Measurements from ENCODE around the gene GNPDA1. TPM values are rescaled to one million over a fixed set of nuclear protein-coding genes. Genes with fewer than 3 reads are reported as not detected.
A peak's percentile ranks its signal among the peaks of the same experiment; 100 is the strongest.

Gene GNPDA1
- total RNA-seq, 8 experiments from 2014 or later = 26.6 to 93.3 (median 35.9) TPM

- H3K27ac ChIP-seq = no peak overlapping the region
- WGBS, 10 experiments = 42 to 100% (median 61%) methylated on average over 1 to 8 of the region's 8 CpGs; no CpG with 5 or more reads in 1 of the 10 experiments
- H3K4me3 ChIP-seq = no peak overlapping the region
- in situ Hi-C loops (cut with MboI; ENCODE audit: low pct_unique_long_range_greater_than_20kb in 2 of 9, low sequenced_read_pairs in 9 of 9, unreplicated experiment in 9 of 9) = loop anchor here in 4 of 9 experiments (10.0 to 25.0 kb wide), 4 partner anchors 74 to 284 kb away; partner anchors contain the start of gene ARAP3 (in 1 of the 4)
- ATAC-seq (replicated peaks in 6 of 8) = peak in 3 of 8 experiments; percentile 31 to 85 (median 82)
- H3K4me1 ChIP-seq (replicated peaks in 1 of 2) = peaks cover 12 to 23% of the 10 kb centered on the region in 2 donors
Observed at GRCh38 chr5:141958546-141959172, 54.2 kb downstream of the GNPDA1 start.

- no peak within 1 kb of the TSS for H3K4me3 ChIP-seq
- H3K27ac ChIP-seq = no peak within 1 kb of the TSS
- peak in 2 of 8 experiments; percentile 19 to 37 for ATAC-seq (replicated peaks in 6 of 8)
- WGBS, 10 experiments = 14 to 60% (median 28%) methylated on average over 2 to 6 of the region's 7 CpGs; no CpG with 5 or more reads in 2 of the 10 experiments
- in situ Hi-C loops (cut with MboI; ENCODE audit: low pct_unique_long_range_greater_than_20kb in 2 of 9, low sequenced_read_pairs in 9 of 9, unreplicated experiment in 9 of 9) = loop anchor here in 4 of 9 experiments (10.0 to 25.0 kb wide), 4 partner anchors 73 to 283 kb away; partner anchors contain the start of gene ARAP3 (in 1 of the 4)
- peaks cover 8 to 18% of the 10 kb centered on the region in 2 donors for H3K4me1 ChIP-seq (replicated peaks in 1 of 2)
Observed at GRCh38 chr5:141958113-141958512, 54.7 kb downstream of the GNPDA1 start, which contains the start of gene PCDH12. TSS of gene PCDH12 (minus strand) at chr5:141958202. CDS start at chr5:141957851, 351 bp downstream.

GRCh38 chr5:141957367-141957996 is 55.3 kb downstream of the GNPDA1 start:
- Histone ChIP-seq H3K4me3 (no peak overlapping the region), H3K27ac (no peak overlapping the region), H3K4me1 (replicated peaks in 1 of 2) (peaks cover 8 to 11% of the 10 kb centered on the region in 2 donors)
- in situ Hi-C loops (cut with MboI; ENCODE audit: low pct_unique_long_range_greater_than_20kb in 2 of 9, low sequenced_read_pairs in 9 of 9, unreplicated experiment in 9 of 9) = loop anchor here in 4 of 9 experiments (10.0 to 25.0 kb wide), 4 partner anchors 73 to 283 kb away; partner anchors contain the start of gene ARAP3 (in 1 of the 4)
- no peak for ATAC-seq (replicated peaks in 6 of 8)
- WGBS, 10 experiments = 30 to 100% (median 87%) methylated on average over 2 to 11 of the region's 16 CpGs; no CpG with 5 or more reads in 4 of the 10 experiments

- 100% methylated on average over 1 to 2 of the region's 2 CpGs; no CpG with 5 or more reads in 6 of the 10 experiments for WGBS, 10 experiments
- Histone ChIP-seq H3K27ac (no peak overlapping the region), H3K4me1 (replicated peaks in 1 of 2) (peaks cover 2% of the 10 kb centered on the region in 2 donors), H3K4me3 (no peak overlapping the region)
- in situ Hi-C loops (cut with MboI; ENCODE audit: low pct_unique_long_range_greater_than_20kb in 2 of 9, low sequenced_read_pairs in 9 of 9, unreplicated experiment in 9 of 9) = loop anchor here in 4 of 9 experiments (10.0 to 25.0 kb wide), 4 partner anchors 69 to 279 kb away; partner anchors contain the start of gene ARAP3 (in 1 of the 4)
- no peak for ATAC-seq (replicated peaks in 6 of 8)
Observed at GRCh38 chr5:141954194-141954593, 58.6 kb downstream of the GNPDA1 start.

GRCh38 chr5:141952020-141952419 is 60.8 kb downstream of the GNPDA1 start:
- ATAC-seq (replicated peaks in 6 of 8) = peak in 1 of 8 experiments; percentile 17
- 79 to 100% (median 80%) methylated on average over 1 to 2 of the region's 2 CpGs; no CpG with 5 or more reads in 7 of the 10 experiments for WGBS, 10 experiments
- H3K4me1 ChIP-seq (replicated peaks in 1 of 2) = peaks cover 0 to 2% of the 10 kb centered on the region in 2 donors
- in situ Hi-C loops (cut with MboI; ENCODE audit: low pct_unique_long_range_greater_than_20kb in 2 of 9, low sequenced_read_pairs in 9 of 9, unreplicated experiment in 9 of 9) = loop anchor here in 4 of 9 experiments (10.0 to 25.0 kb wide), 4 partner anchors 67 to 277 kb away; partner anchors contain the start of gene ARAP3 (in 1 of the 4)
- H3K4me3 ChIP-seq = no peak overlapping the region
- no peak overlapping the region for H3K27ac ChIP-seq

- in situ Hi-C loops (cut with MboI; ENCODE audit: low pct_unique_long_range_greater_than_20kb in 2 of 9, low sequenced_read_pairs in 9 of 9, unreplicated experiment in 9 of 9) = loop anchor here in 4 of 9 experiments (10.0 to 25.0 kb wide), 4 partner anchors 67 to 277 kb away; partner anchors contain the start of gene ARAP3 (in 1 of the 4)
- H3K27ac ChIP-seq = no peak overlapping the region
- H3K4me3 ChIP-seq = no peak overlapping the region
- 0 to 75% (median 58%) methylated on average over 1 to 9 of the region's 9 CpGs; no CpG with 5 or more reads in 1 of the 10 experiments for WGBS, 10 experiments
- peak in 6 of 8 experiments; percentile 36 to 70 (median 51) for ATAC-seq (replicated peaks in 6 of 8)
- H3K4me1 ChIP-seq (replicated peaks in 1 of 2) = peaks cover 0 to 2% of the 10 kb centered on the region in 2 donors
Observed at GRCh38 chr5:141951332-141951781, 61.5 kb downstream of the GNPDA1 start.

Other genes with a start within 250 kb of the GNPDA1 start
- gene PCDH1, start 134.6 kb downstream of the GNPDA1 start, total RNA-seq = 10 to 100 TPM in 6 of 8 experiments, 1 to 10 TPM in 2; 1.1 to 29.4 (median 17.5) TPM
- 10 to 100 TPM; 26.9 to 78.7 (median 39.9) TPM for gene DELE1, start 89.2 kb downstream of the GNPDA1 start, total RNA-seq
- gene PCDH12, start 54.8 kb downstream of the GNPDA1 start, total RNA-seq = 10 to 100 TPM in 1 of 8 experiments, 1 to 10 TPM in 3, under 1 TPM in 4; 0.60 to 15.8 (median 0.93) TPM
- 10 to 100 TPM; 28.8 to 84.2 (median 51.6) TPM for gene RNF14, start 43.9 kb downstream of the GNPDA1 start, total RNA-seq
- 100 to 1,000 TPM in 3 of 8 experiments, 10 to 100 TPM in 5; 54.4 to 134 (median 84.0) TPM for gene NDFIP1, start 95.8 kb upstream of the GNPDA1 start, total RNA-seq

Data from motor neuron (in vitro differentiated cells).